Keratinocyte (primary cell): ENCODE data around the gene SRA1. TPM values are rescaled to one million over a fixed set of nuclear protein-coding genes. Genes with fewer than 3 reads are reported as not detected.

Experiments used
- DNase-seq: peaks from one replicate; pipeline ENCODE4 v3.0.0-alpha.2; 2011; ENCODE audit warnings: low read depth, missing footprints, low spot score
- FAIRE-seq: peaks from 2 replicates; lab custom pipeline; 2011; peaks lifted over from hg19 to GRCh38; lab: Jason Lieb, UNC
- H2AFZ ChIP-seq: 2 replicates; pipeline ENCODE4 v1.6.0; 2012; ENCODE audit warnings: low read length, control low read depth, inconsistent platforms; ENCODE audit not compliant: control insufficient read depth
- H3K27ac ChIP-seq: 2 replicates; pipeline ENCODE4 v1.5.1; 2011; ENCODE audit warnings: low read length; ENCODE audit not compliant: control insufficient read depth, insufficient read depth
- H3K27me3 ChIP-seq: 3 replicates; pipeline ENCODE4 v1.6.0; 2011; ENCODE audit warnings: low read length; ENCODE audit not compliant: control insufficient read depth, insufficient read depth; ENCODE audit errors: extremely low read depth
- H3K36me3 ChIP-seq, 2 experiments: 2 replicates in 1 of 2; 3 replicates in 1 of 2; pipeline ENCODE4 v1.5.1; 2011; ENCODE audit warnings: low read length in 2 of 2, mild to moderate bottlenecking in 1 of 2; ENCODE audit not compliant: control insufficient read depth in 2 of 2, insufficient read depth in 2 of 2; ENCODE audit errors: extremely low read depth in 1 of 2
- H3K4me1 ChIP-seq: 3 replicates; pipeline ENCODE4 v1.5.1; 2011; ENCODE audit warnings: low read length; ENCODE audit not compliant: control insufficient read depth, insufficient read depth; ENCODE audit errors: extremely low read depth
- H3K4me2 ChIP-seq: 3 replicates; pipeline ENCODE4 v1.6.0; 2011; ENCODE audit warnings: low read depth, low read length; ENCODE audit not compliant: control insufficient read depth, insufficient read depth; ENCODE audit errors: extremely low read depth
- H3K4me3 ChIP-seq, 3 experiments: fragments of 200-600 bp in 1 of 3; sonication (generic) in 1 of 3; 2 replicates in 2 of 3; 3 replicates in 1 of 3; pipeline ENCODE4 v1.5.1; 2011 to 2016; ENCODE audit warnings: low read length in 3 of 3, mild to moderate bottlenecking in 3 of 3, control low read depth in 2 of 3, inconsistent platforms in 1 of 3, low read depth in 1 of 3, mixed read lengths in 1 of 3, mixed run types in 1 of 3, moderate library complexity in 1 of 3; ENCODE audit not compliant: control insufficient read depth in 2 of 3, insufficient read depth in 2 of 3; ENCODE audit errors: extremely low read depth in 1 of 3
- H3K79me2 ChIP-seq: 2 replicates; pipeline ENCODE4 v1.6.0; 2012; ENCODE audit warnings: low read length; ENCODE audit not compliant: control insufficient read depth, insufficient read depth
- H3K9ac ChIP-seq: 3 replicates; pipeline ENCODE4 v1.6.0; 2011; ENCODE audit warnings: low read length; ENCODE audit not compliant: control insufficient read depth, insufficient read depth; ENCODE audit errors: extremely low read depth
- H3K9me1 ChIP-seq: 3 replicates; pipeline ENCODE4 v1.6.0; 2011; ENCODE audit warnings: low read length; ENCODE audit not compliant: control insufficient read depth, insufficient read depth; ENCODE audit errors: extremely low read depth
- H3K9me3 ChIP-seq: 2 replicates; pipeline ENCODE4 v1.5.1; 2012; ENCODE audit warnings: low read depth, low read length; ENCODE audit not compliant: control insufficient read depth
- H4K20me1 ChIP-seq: 3 replicates; pipeline ENCODE4 v1.6.0; 2011; ENCODE audit warnings: low read length; ENCODE audit not compliant: control insufficient read depth, insufficient read depth; ENCODE audit errors: extremely low read depth
- EZH2 ChIP-seq: IDR thresholded peaks from one replicate; pipeline ENCODE4 v1.6.1; 2012; ENCODE audit warnings: inconsistent platforms, mild to moderate bottlenecking, low read length, moderate library complexity
- dilution Hi-C: fragments of 300-500 bp; cut with MboI; formaldehyde crosslinking; loops from one replicate; pipeline ENCODE4 v1.7.0; 2020; ENCODE audit warnings: low sequenced_read_pairs; ENCODE audit not compliant: extremely low pct_ligation_motif_present
- polyA plus RNA-seq, 5 experiments: library from polyadenylated mRNA; depleted of rRNA in 3 of 5; stranded (reverse) in 3 of 5; stranded (forward) in 1 of 5; unstranded in 1 of 5; fragments of >200 nt; gene quantifications; 1 replicate in 1 of 5; 2 replicates in 3 of 5; 3 replicates in 1 of 5; pipeline versions ENCODE4 v1.2.1 to v1.2.3, GENCODE V29; 2011 to 2012; ENCODE audit warnings: missing spikeins in 2 of 5, low read depth in 1 of 5, low replicate concordance in 1 of 5
- TF ChIP-seq, protein P1 (sequence below), 3 experiments: IDR thresholded peaks in 1 of 3; conservative IDR thresholded peaks in 1 of 3; optimal IDR thresholded peaks in 1 of 3; 2 replicates in 2 of 3; 3 replicates in 1 of 3; pipeline versions ENCODE3 to v1.5.1; 2011; ENCODE audit warnings: low read length in 3 of 3, mild to moderate bottlenecking in 3 of 3, moderate library complexity in 2 of 3, control low read depth in 1 of 3, inconsistent platforms in 1 of 3; ENCODE audit not compliant: insufficient read depth in 2 of 3; ENCODE audit errors: extremely low read depth in 1 of 3

Gene SRA1
- polyA plus RNA-seq, 1 donor (not counting 4 experiments of a cell fraction or from before 2014, with no cell fraction given): 32.4 TPM

DNA sequence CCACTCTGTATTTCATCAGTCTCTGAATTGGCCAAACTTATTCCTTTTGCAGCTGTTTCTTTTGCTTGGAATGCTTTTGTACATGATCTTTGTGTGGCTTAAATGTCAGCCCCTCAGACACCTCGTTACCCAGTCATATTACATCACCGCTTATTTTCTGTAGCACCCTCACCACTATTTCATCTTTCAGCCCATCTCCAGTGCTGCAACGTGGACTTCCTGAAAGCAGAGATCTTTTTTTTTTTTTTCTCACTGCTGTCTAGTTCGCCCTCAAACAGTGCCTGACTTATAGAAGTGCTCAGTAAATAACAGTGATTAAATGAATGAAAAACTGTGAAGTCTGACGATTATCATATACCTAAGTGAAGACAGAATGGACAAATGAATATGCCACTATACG is 835 bp downstream of the SRA1 start:
- Histone ChIP-seq H3K4me3 (peak overlapping the region; percentile 63 to 77 (median 66)), H3K79me2 (peaks cover 46% of the 10 kb centered on the region), H3K9ac (peak overlapping the region; percentile 91), H3K9me1 (peaks cover 3% of the 10 kb centered on the region), H3K9me3 (no peaks in the 10 kb centered on the region), H2AFZ (no peak overlapping the region), H3K4me1 (peaks cover 30% of the 10 kb centered on the region), H4K20me1 (no peaks in the 10 kb centered on the region), H3K27me3 (no peaks in the 10 kb centered on the region), H3K27ac (peak overlapping the region; percentile 82), H3K4me2 (peak overlapping the region; percentile 92), H3K36me3 (peaks cover 3 to 15% of the 10 kb centered on the region in 2 experiments)
- DNase-seq (no peak), FAIRE-seq (no peak)
- dilution Hi-C loops: no loop called here
- no peak for TF ChIP-seq EZH2
- TF ChIP-seq, protein P1, sequence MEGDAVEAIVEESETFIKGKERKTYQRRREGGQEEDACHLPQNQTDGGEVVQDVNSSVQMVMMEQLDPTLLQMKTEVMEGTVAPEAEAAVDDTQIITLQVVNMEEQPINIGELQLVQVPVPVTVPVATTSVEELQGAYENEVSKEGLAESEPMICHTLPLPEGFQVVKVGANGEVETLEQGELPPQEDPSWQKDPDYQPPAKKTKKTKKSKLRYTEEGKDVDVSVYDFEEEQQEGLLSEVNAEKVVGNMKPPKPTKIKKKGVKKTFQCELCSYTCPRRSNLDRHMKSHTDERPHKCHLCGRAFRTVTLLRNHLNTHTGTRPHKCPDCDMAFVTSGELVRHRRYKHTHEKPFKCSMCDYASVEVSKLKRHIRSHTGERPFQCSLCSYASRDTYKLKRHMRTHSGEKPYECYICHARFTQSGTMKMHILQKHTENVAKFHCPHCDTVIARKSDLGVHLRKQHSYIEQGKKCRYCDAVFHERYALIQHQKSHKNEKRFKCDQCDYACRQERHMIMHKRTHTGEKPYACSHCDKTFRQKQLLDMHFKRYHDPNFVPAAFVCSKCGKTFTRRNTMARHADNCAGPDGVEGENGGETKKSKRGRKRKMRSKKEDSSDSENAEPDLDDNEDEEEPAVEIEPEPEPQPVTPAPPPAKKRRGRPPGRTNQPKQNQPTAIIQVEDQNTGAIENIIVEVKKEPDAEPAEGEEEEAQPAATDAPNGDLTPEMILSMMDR (optimal IDR thresholded peaks at IDR 0.05 in 1 of 3, IDR thresholded peaks at IDR 0.05 in 1 of 3, conservative IDR thresholded peaks at IDR 0.05 in 1 of 3; ENCODE audit: extremely low read depth in 1 of 3, insufficient read depth in 2 of 3, low read length in 3 of 3): no peak

DNA sequence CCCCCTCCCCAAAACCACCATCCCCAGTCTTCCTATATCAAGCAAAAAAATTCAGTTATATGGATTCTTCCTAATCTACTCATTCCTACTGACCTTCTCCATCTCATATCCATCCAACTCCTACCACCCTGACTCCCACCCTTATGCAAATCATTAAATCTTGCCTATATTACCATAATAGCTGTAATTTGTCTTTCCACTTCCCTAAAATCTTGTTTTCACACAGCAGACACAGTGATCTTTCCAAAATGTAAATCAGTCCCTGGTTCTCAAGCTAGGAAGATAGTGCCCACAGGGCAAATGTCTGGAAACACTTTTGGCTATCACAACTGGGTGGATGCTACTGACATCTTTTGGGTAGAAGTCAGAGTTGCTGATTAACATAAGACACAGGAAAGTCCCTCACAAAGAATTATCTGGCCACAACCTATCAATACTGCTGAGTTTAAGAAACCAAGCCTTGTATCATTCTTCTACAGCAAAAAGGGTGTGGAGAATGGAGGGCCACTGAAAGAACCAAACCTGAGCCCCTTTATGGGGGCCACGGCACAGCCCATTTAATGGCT is 1.4 kb downstream of the SRA1 start:
- Histone ChIP-seq H2AFZ (no peak overlapping the region), H3K36me3 (peaks cover 7 to 15% of the 10 kb centered on the region in 2 experiments), H3K27ac (peak overlapping the region; percentile 82), H3K9me3 (no peaks in the 10 kb centered on the region), H3K4me2 (peak overlapping the region; percentile 92), H3K9me1 (peaks cover 3% of the 10 kb centered on the region), H3K4me3 (peak overlapping the region; percentile 63 to 77 (median 66)), H3K4me1 (peaks cover 30% of the 10 kb centered on the region), H3K79me2 (peaks cover 46% of the 10 kb centered on the region), H3K9ac (peak overlapping the region; percentile 91), H4K20me1 (no peaks in the 10 kb centered on the region), H3K27me3 (no peaks in the 10 kb centered on the region)
- dilution Hi-C loops: no loop called here
- DNase-seq (no peak), FAIRE-seq (no peak)
- TF ChIP-seq EZH2: no peak
- TF ChIP-seq, protein P1 (optimal IDR thresholded peaks at IDR 0.05 in 1 of 3, IDR thresholded peaks at IDR 0.05 in 1 of 3, conservative IDR thresholded peaks at IDR 0.05 in 1 of 3; ENCODE audit: extremely low read depth in 1 of 3, insufficient read depth in 2 of 3, low read length in 3 of 3): no peak
